ENCODE data around the gene RPL39.
"Not testable (repeated sequence)": the region's sequence is repeated elsewhere in the genome, so short reads cannot be mapped to it uniquely, and the experiment has no call there.

Gene RPL39

DNA sequence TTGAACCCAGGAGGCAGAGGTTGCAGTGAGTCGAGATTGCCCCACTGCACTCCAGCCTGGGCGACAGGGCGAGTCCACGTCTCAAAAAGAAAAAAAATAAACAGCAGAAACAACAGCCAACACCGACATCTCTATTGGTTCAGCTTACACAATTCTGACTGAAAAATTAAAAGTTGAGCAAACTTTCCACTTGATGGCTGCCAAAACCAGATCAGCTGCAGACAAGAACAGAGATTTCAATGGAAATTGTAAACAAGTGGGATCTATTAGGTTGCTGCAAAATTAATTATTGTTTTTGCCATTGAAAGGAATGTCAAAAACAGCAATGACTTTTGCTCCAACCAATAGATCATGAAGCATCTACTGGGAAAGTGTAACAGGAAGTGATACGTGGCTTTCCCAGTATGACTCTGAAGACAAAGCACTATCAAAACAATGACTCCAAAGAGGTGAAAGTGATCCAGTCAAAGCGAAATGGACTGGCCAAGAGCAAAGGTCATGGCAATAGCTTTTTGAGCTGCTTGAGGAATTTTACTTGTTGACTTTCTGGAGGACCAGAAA is 35.0 kb upstream of the RPL39 start:
- ATAC-seq: no peak
- TF ChIP-seq, protein P1, sequence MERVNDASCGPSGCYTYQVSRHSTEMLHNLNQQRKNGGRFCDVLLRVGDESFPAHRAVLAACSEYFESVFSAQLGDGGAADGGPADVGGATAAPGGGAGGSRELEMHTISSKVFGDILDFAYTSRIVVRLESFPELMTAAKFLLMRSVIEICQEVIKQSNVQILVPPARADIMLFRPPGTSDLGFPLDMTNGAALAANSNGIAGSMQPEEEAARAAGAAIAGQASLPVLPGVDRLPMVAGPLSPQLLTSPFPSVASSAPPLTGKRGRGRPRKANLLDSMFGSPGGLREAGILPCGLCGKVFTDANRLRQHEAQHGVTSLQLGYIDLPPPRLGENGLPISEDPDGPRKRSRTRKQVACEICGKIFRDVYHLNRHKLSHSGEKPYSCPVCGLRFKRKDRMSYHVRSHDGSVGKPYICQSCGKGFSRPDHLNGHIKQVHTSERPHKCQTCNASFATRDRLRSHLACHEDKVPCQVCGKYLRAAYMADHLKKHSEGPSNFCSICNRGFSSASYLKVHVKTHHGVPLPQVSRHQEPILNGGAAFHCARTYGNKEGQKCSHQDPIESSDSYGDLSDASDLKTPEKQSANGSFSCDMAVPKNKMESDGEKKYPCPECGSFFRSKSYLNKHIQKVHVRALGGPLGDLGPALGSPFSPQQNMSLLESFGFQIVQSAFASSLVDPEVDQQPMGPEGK (CRISPR knock-in tag; IDR thresholded peaks at IDR 0.05; ENCODE audit: borderline replicate concordance): no peak
- TF ChIP-seq RARB (CRISPR knock-in tag; IDR thresholded peaks at IDR 0.05) (no peak), BACH2 (CRISPR knock-in tag; IDR thresholded peaks at IDR 0.05; ENCODE audit: borderline replicate concordance) (no peak), CSDC2 (CRISPR knock-in tag; IDR thresholded peaks at IDR 0.05) (no peak), TOX (CRISPR knock-in tag; IDR thresholded peaks at IDR 0.05; ENCODE audit: borderline replicate concordance) (no peak), ZC3H10 (CRISPR knock-in tag; IDR thresholded peaks at IDR 0.05) (no peak), GLIS3 (CRISPR knock-in tag; IDR thresholded peaks at IDR 0.05) (no peak), ISL1 (CRISPR knock-in tag; IDR thresholded peaks at IDR 0.05) (no peak), TCF4 (CRISPR knock-in tag; IDR thresholded peaks at IDR 0.05; ENCODE audit: borderline replicate concordance) (no peak), SNAI2 (CRISPR knock-in tag; IDR thresholded peaks at IDR 0.05) (no peak), PPARA (CRISPR knock-in tag; IDR thresholded peaks at IDR 0.05; ENCODE audit: borderline replicate concordance) (no peak), ESRRG (CRISPR knock-in tag; IDR thresholded peaks at IDR 0.05) (no peak), ZFP3 (CRISPR knock-in tag; IDR thresholded peaks at IDR 0.05) (no peak)
- TF ChIP-seq, protein P2, sequence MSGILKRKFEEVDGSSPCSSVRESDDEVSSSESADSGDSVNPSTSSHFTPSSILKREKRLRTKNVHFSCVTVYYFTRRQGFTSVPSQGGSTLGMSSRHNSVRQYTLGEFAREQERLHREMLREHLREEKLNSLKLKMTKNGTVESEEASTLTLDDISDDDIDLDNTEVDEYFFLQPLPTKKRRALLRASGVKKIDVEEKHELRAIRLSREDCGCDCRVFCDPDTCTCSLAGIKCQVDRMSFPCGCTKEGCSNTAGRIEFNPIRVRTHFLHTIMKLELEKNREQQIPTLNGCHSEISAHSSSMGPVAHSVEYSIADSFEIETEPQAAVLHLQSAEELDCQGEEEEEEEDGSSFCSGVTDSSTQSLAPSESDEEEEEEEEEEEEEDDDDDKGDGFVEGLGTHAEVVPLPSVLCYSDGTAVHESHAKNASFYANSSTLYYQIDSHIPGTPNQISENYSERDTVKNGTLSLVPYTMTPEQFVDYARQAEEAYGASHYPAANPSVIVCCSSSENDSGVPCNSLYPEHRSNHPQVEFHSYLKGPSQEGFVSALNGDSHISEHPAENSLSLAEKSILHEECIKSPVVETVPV (CRISPR knock-in tag; IDR thresholded peaks at IDR 0.05): no peak
- TF ChIP-seq, protein P3, sequence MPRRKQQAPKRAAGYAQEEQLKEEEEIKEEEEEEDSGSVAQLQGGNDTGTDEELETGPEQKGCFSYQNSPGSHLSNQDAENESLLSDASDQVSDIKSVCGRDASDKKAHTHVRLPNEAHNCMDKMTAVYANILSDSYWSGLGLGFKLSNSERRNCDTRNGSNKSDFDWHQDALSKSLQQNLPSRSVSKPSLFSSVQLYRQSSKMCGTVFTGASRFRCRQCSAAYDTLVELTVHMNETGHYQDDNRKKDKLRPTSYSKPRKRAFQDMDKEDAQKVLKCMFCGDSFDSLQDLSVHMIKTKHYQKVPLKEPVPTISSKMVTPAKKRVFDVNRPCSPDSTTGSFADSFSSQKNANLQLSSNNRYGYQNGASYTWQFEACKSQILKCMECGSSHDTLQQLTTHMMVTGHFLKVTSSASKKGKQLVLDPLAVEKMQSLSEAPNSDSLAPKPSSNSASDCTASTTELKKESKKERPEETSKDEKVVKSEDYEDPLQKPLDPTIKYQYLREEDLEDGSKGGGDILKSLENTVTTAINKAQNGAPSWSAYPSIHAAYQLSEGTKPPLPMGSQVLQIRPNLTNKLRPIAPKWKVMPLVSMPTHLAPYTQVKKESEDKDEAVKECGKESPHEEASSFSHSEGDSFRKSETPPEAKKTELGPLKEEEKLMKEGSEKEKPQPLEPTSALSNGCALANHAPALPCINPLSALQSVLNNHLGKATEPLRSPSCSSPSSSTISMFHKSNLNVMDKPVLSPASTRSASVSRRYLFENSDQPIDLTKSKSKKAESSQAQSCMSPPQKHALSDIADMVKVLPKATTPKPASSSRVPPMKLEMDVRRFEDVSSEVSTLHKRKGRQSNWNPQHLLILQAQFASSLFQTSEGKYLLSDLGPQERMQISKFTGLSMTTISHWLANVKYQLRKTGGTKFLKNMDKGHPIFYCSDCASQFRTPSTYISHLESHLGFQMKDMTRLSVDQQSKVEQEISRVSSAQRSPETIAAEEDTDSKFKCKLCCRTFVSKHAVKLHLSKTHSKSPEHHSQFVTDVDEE (CRISPR knock-in tag; IDR thresholded peaks at IDR 0.05): no peak
- TF ChIP-seq, protein P4, sequence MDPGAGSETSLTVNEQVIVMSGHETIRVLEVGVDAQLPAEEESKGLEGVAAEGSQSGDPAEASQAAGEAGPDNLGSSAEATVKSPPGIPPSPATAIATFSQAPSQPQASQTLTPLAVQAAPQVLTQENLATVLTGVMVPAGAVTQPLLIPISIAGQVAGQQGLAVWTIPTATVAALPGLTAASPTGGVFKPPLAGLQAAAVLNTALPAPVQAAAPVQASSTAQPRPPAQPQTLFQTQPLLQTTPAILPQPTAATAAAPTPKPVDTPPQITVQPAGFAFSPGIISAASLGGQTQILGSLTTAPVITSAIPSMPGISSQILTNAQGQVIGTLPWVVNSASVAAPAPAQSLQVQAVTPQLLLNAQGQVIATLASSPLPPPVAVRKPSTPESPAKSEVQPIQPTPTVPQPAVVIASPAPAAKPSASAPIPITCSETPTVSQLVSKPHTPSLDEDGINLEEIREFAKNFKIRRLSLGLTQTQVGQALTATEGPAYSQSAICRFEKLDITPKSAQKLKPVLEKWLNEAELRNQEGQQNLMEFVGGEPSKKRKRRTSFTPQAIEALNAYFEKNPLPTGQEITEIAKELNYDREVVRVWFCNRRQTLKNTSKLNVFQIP (CRISPR knock-in tag; IDR thresholded peaks at IDR 0.05; ENCODE audit: borderline replicate concordance, low read depth): no peak
- TF ChIP-seq, protein P5, sequence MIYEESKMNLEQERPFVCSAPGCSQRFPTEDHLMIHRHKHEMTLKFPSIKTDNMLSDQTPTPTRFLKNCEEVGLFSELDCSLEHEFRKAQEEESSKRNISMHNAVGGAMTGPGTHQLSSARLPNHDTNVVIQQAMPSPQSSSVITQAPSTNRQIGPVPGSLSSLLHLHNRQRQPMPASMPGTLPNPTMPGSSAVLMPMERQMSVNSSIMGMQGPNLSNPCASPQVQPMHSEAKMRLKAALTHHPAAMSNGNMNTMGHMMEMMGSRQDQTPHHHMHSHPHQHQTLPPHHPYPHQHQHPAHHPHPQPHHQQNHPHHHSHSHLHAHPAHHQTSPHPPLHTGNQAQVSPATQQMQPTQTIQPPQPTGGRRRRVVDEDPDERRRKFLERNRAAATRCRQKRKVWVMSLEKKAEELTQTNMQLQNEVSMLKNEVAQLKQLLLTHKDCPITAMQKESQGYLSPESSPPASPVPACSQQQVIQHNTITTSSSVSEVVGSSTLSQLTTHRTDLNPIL (CRISPR knock-in tag; IDR thresholded peaks at IDR 0.05; ENCODE audit: low read depth): no peak

DNA sequence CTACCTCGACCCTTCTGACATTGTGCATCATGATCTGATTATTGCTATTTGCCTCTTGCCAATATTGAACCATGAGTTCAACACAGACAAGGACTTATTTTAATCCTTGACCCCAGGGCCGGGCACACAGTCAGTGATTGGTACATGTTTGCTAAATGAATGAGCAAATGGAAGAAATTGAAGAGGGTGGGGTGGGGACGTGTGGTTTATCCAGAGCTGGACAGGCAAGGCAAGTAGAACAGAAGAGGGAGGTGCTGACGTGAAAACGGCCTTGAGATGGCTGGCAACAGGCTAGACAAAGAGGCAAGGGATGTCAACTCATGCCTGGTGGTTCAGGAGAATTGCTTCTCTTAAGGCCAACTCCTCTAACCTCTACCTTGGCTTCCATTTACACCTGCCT is 32.8 kb upstream of the RPL39 start:
- not testable (repeated sequence) for ATAC-seq

DNA sequence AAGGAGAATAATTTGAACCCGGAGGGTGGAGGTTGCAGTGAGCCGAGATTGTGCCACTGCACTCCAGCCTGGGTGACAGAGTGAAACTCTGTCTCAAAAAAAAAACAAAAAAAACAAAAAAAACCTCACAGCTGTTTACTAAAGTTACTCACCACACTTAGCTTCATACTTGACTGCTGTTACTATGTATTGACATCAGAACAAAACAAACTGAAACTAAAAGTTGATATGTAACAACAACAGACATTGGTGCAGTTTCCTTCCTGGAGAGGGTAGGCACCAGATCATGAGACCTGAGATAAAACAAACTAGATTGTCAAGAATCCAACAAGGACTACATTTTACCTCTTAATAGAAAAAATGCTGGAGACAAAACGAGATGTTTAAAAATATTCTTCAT is 30.3 kb upstream of the RPL39 start:
- ATAC-seq: peak; percentile 75

DNA sequence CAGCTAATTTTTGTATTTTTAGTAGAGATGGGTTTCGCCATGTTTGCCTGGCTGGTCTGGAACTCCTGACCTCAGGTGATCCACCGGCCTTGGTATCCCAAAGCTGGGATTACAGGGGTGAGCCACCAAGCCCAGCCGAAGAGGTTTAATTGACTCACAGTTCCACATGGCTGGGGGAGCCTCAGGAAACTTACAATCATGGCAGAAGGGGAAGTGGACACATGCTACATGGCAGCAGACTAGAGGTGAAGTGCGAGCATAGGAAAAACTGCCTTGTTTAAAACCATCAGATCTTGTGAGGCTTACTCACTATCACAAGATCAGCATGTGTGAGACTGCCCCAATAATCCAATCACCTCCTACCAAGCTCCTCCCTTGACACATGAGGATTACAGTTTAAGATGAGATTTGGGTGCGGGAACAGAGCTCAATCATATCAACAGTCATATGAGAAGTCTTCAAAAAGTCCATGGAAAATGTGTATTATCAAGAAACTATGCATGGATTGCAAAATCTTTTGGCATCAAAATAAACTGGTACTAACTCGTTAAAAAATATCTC is 25.8 kb upstream of the RPL39 start:
- ATAC-seq: no peak
- TF ChIP-seq OSR1 (CRISPR knock-in tag; IDR thresholded peaks at IDR 0.05) (no peak), RARB (CRISPR knock-in tag; IDR thresholded peaks at IDR 0.05) (no peak), ZNF8 (CRISPR knock-in tag; IDR thresholded peaks at IDR 0.05) (no peak), TOX (CRISPR knock-in tag; IDR thresholded peaks at IDR 0.05; ENCODE audit: borderline replicate concordance) (no peak), ISL1 (CRISPR knock-in tag; IDR thresholded peaks at IDR 0.05) (no peak), ZNF70 (CRISPR knock-in tag; IDR thresholded peaks at IDR 0.05) (no peak)
- TF ChIP-seq, protein P4 (CRISPR knock-in tag; IDR thresholded peaks at IDR 0.05; ENCODE audit: borderline replicate concordance, low read depth): no peak
- TF ChIP-seq, protein P5 (CRISPR knock-in tag; IDR thresholded peaks at IDR 0.05; ENCODE audit: low read depth): no peak
- TF ChIP-seq, protein P3 (CRISPR knock-in tag; IDR thresholded peaks at IDR 0.05): no peak

Data from SK-N-SH treated with all-trans-retinoic acid at 6 μM for 48 hours (cell line).